Osteoblast (primary cell): ENCODE measurements around the gene ANKRD65. TPM values are rescaled to one million over a fixed set of nuclear protein-coding genes. Genes with fewer than 3 reads are reported as not detected.

Experiments
- DNase-seq: peaks from one replicate; pipeline ENCODE4 v3.0.0; 2011; ENCODE audit warnings: low spot score, mixed read lengths; ENCODE audit not compliant: insufficient read length; ENCODE audit errors: missing footprints
- H2AFZ ChIP-seq: 2 replicates; pipeline ENCODE4 v1.6.0; 2011; ENCODE audit warnings: mild to moderate bottlenecking, low read length
- H3K27ac ChIP-seq: 2 replicates; pipeline ENCODE4 v1.5.1; 2011; ENCODE audit warnings: mild to moderate bottlenecking, low read depth, low read length, moderate library complexity
- H3K27me3 ChIP-seq: 2 replicates; pipeline ENCODE4 v1.6.0; 2012; ENCODE audit warnings: mild to moderate bottlenecking, control low read depth, inconsistent platforms, low read length, moderate library complexity; ENCODE audit not compliant: insufficient read depth
- H3K36me3 ChIP-seq: 2 replicates; pipeline ENCODE4 v1.5.1; 2011; ENCODE audit warnings: mild to moderate bottlenecking, low read length, control low read depth, moderate library complexity; ENCODE audit not compliant: insufficient read depth
- H3K4me1 ChIP-seq: 2 replicates; pipeline ENCODE4 v1.5.1; 2011; ENCODE audit warnings: mild to moderate bottlenecking, low read length, control low read depth, moderate library complexity; ENCODE audit not compliant: insufficient read depth
- H3K4me2 ChIP-seq: 2 replicates; pipeline ENCODE4 v1.6.0; 2011; ENCODE audit warnings: mild to moderate bottlenecking, low read length; ENCODE audit not compliant: insufficient read depth
- H3K4me3 ChIP-seq: fragments of 200-600 bp; sonication (generic); 3 replicates; pipeline ENCODE4 v1.5.1; 2012; ENCODE audit warnings: mild to moderate bottlenecking, low read length, inconsistent platforms; ENCODE audit not compliant: insufficient read depth
- H3K79me2 ChIP-seq: 2 replicates; pipeline ENCODE4 v1.6.0; 2012; ENCODE audit warnings: mild to moderate bottlenecking, low read length, control low read depth, inconsistent platforms; ENCODE audit not compliant: insufficient read depth
- H3K9me3 ChIP-seq: 2 replicates; pipeline ENCODE4 v1.5.1; 2011; ENCODE audit warnings: low read depth, low read length, control low read depth
- H4K20me1 ChIP-seq: 2 replicates; pipeline ENCODE4 v1.6.0; 2012; ENCODE audit warnings: mild to moderate bottlenecking, low read length, control low read depth; ENCODE audit not compliant: insufficient read depth
- CTCF ChIP-seq: IDR thresholded peaks from 2 replicates; pipeline ENCODE4 v1.5.1; 2011; ENCODE audit warnings: mild to moderate bottlenecking, low read depth, low read length, moderate library complexity; ENCODE audit errors: extremely low read depth
- total RNA-seq: library from RNA; depleted of rRNA; stranded (reverse); fragments of >200 nt; gene quantifications from 2 replicates; pipeline ENCODE4 v1.2.3, GENCODE V29; 2012

ANKRD65 gene
- total RNA-seq, 1 donor: 1.8 TPM

- peaks cover 2% of the 10 kb centered on the region for H4K20me1 ChIP-seq
- H3K27me3 ChIP-seq: no peaks in the 10 kb centered on the region
- no peak overlapping the region for H2AFZ ChIP-seq
- peaks cover 9% of the 10 kb centered on the region for H3K36me3 ChIP-seq
- no peak for DNase-seq
- H3K79me2 ChIP-seq: peaks cover 18% of the 10 kb centered on the region
- no peaks in the 10 kb centered on the region for H3K9me3 ChIP-seq
- H3K4me1 ChIP-seq: no peaks in the 10 kb centered on the region
- no peak for TF ChIP-seq CTCF
- H3K4me2 ChIP-seq: no peak overlapping the region
- no peak overlapping the region for H3K27ac ChIP-seq
- H3K4me3 ChIP-seq: no peak overlapping the region
These were observed 40.2 kb downstream of the ANKRD65 start for GRCh38 chr1:1380860-1381259.

GRCh38 chr1:1377540-1378205 lies 43.4 kb downstream of the ANKRD65 start:
- Histone ChIP-seq H3K9me3 (no peaks in the 10 kb centered on the region), H3K4me1 (peaks cover 9% of the 10 kb centered on the region), H3K4me2 (no peak overlapping the region), H3K36me3 (peaks cover 6% of the 10 kb centered on the region), H3K27me3 (no peaks in the 10 kb centered on the region), H3K79me2 (peaks cover 32% of the 10 kb centered on the region), H3K4me3 (no peak overlapping the region), H2AFZ (no peak overlapping the region), H3K27ac (no peak overlapping the region), H4K20me1 (peaks cover 6% of the 10 kb centered on the region)
- TF ChIP-seq CTCF: no peak
- DNase-seq: peak; percentile 67

- no peak for TF ChIP-seq CTCF
- Histone ChIP-seq H3K4me1 (peaks cover 12% of the 10 kb centered on the region), H3K9me3 (no peaks in the 10 kb centered on the region), H3K36me3 (peaks cover 6% of the 10 kb centered on the region), H3K79me2 (peaks cover 34% of the 10 kb centered on the region), H3K27ac (peak overlapping the region; percentile 64), H3K4me3 (no peak overlapping the region), H2AFZ (no peak overlapping the region), H3K27me3 (no peaks in the 10 kb centered on the region), H4K20me1 (peaks cover 14% of the 10 kb centered on the region), H3K4me2 (peak overlapping the region; percentile 46)
- DNase-seq: peak; percentile 71
These were observed 44.4 kb downstream of the ANKRD65 start for GRCh38 chr1:1376551-1377226.

GRCh38 chr1:1374929-1375662 lies 46.0 kb downstream of the ANKRD65 start, which contains the start of gene AURKAIP1:
Gene AURKAIP1, minus strand, starts transcription at chr1:1375207. Its CDS starts 451 bp downstream, at chr1:1374756.
- H3K4me3 ChIP-seq: peak within 1 kb of the TSS; percentile 92
- peaks cover 25% of the 10 kb centered on the region for H3K4me1 ChIP-seq
- H4K20me1 ChIP-seq: peaks cover 17% of the 10 kb centered on the region
- no peaks in the 10 kb centered on the region for H3K9me3 ChIP-seq
- peak; percentile 100 for DNase-seq
- H3K4me2 ChIP-seq: peak within 1 kb of the TSS; percentile 92
- peak within 1 kb of the TSS; percentile 73 for H3K27ac ChIP-seq
- H3K27me3 ChIP-seq: no peaks in the 10 kb centered on the region
- peaks cover 32% of the 10 kb centered on the region for H3K79me2 ChIP-seq
- peaks cover 6% of the 10 kb centered on the region for H3K36me3 ChIP-seq
- no peak for TF ChIP-seq CTCF
- H2AFZ ChIP-seq: peak within 1 kb of the TSS; percentile 5
